HepG2 (cell line): ENCODE results near the gene TBX6. TPM values are rescaled to one million over a fixed set of nuclear protein-coding genes. Genes with fewer than 3 reads are reported as not detected.

Experiments
- FOXJ3 ChIP-seq: sonication (generic); formaldehyde crosslinking; IDR thresholded peaks from 2 replicates; pipeline ENCODE4 v1.4.0; 2020; ENCODE audit warnings: missing genetic modification reagents, mild to moderate bottlenecking, borderline replicate concordance
- HNF4A ChIP-seq: sonication (generic); formaldehyde crosslinking; IDR thresholded peaks from 2 replicates; pipeline ENCODE4 v1.4.0; 2020; ENCODE audit warnings: missing genetic modification reagents
- IRF1 ChIP-seq: sonication (generic); formaldehyde crosslinking; IDR thresholded peaks from 2 replicates; pipeline ENCODE4 v1.4.0; 2020; ENCODE audit warnings: low read depth, mild to moderate bottlenecking, missing genetic modification reagents
- MEIS1 ChIP-seq: sonication (generic); formaldehyde crosslinking; IDR thresholded peaks from 2 replicates; pipeline ENCODE4 v1.9.0; 2021; ENCODE audit warnings: mild to moderate bottlenecking, missing genetic modification reagents, moderate library complexity, borderline replicate concordance
- PAF1 ChIP-seq: IDR thresholded peaks from 2 replicates; pipeline ENCODE4 v1.6.1; 2016; ENCODE audit warnings: missing genetic modification reagents, missing compliant biosample characterization
- TEF ChIP-seq: sonication (generic); formaldehyde crosslinking; IDR thresholded peaks from 2 replicates; pipeline ENCODE4 v1.5.0; 2020; ENCODE audit warnings: missing genetic modification reagents
- TFDP2 ChIP-seq: sonication (generic); formaldehyde crosslinking; IDR thresholded peaks from 2 replicates; pipeline ENCODE4 v1.4.0; 2020; ENCODE audit warnings: missing genetic modification reagents
- U2AF1 ChIP-seq: fragments of 200-400 bp; formaldehyde crosslinking; optimal IDR thresholded peaks from 2 replicates; pipeline ENCODE3; 2017; ENCODE audit warnings: mild to moderate bottlenecking, low read depth, low read length
- ZFP36L1 ChIP-seq: sonication (generic); formaldehyde crosslinking; IDR thresholded peaks from 2 replicates; pipeline ENCODE4 v1.8.0; 2022; ENCODE audit warnings: mild to moderate bottlenecking, missing genetic modification reagents, moderate library complexity
- ZNF234 ChIP-seq: sonication (generic); formaldehyde crosslinking; conservative IDR thresholded peaks from 2 replicates; pipeline ENCODE4 v1.5.1; 2020; ENCODE audit warnings: mild to moderate bottlenecking, missing genetic modification reagents
- ZNF547 ChIP-seq: sonication (generic); formaldehyde crosslinking; IDR thresholded peaks from 2 replicates; pipeline ENCODE4 v1.5.1; 2020; ENCODE audit warnings: mild to moderate bottlenecking, missing genetic modification reagents
- ZNF768 ChIP-seq: sonication (generic); formaldehyde crosslinking; IDR thresholded peaks from 2 replicates; pipeline ENCODE4 v1.4.0; 2020; ENCODE audit warnings: missing genetic modification reagents
- ZSCAN22 ChIP-seq: sonication (generic); formaldehyde crosslinking; IDR thresholded peaks from 2 replicates; pipeline ENCODE4 v1.4.0; 2020; ENCODE audit warnings: mild to moderate bottlenecking, missing genetic modification reagents
- polyA plus RNA-seq, 8 experiments: library from polyadenylated mRNA; depleted of rRNA in 3 of 8; stranded (reverse) in 7 of 8; unstranded in 1 of 8; fragments of >200 nt; fragmentation: Illumina TruSeq in 4 of 8; extraction: Trizol in 4 of 8; gene quantifications; 2 replicates each; pipeline versions ENCODE4 v1.2.1 to v1.2.3, GENCODE V29; 2011 to 2016; ENCODE audit warnings: low read depth in 4 of 8, missing spikeins in 1 of 8, mixed read lengths in 1 of 8; ENCODE audit not compliant: insufficient read depth in 1 of 8
- total RNA-seq, 5 experiments: library from RNA; depleted of rRNA; stranded (reverse); fragments of >200 nt; fragmentation: Illumina TruSeq; extraction: Trizol; gene quantifications; 2 replicates each; pipeline ENCODE4 v1.2.3, GENCODE V29; 2016; ENCODE audit warnings: low read depth in 1 of 5
- TF ChIP-seq, protein P1 (sequence below): sonication (generic); formaldehyde crosslinking; IDR thresholded peaks from 2 replicates; pipeline ENCODE4 v1.9.0; 2021; ENCODE audit warnings: mild to moderate bottlenecking, missing genetic modification reagents
- TF ChIP-seq, protein P2 (sequence below): sonication (generic); formaldehyde crosslinking; IDR thresholded peaks from 2 replicates; pipeline ENCODE4 v1.9.0; 2022; ENCODE audit warnings: low read depth, missing genetic modification reagents

The TBX6 gene
- total and polyA plus RNA-seq, 2 of the 13 experiments (the other 11 are each of a cell fraction or from before 2014, with no cell fraction given) = 0.24 to 0.42 TPM

DNA sequence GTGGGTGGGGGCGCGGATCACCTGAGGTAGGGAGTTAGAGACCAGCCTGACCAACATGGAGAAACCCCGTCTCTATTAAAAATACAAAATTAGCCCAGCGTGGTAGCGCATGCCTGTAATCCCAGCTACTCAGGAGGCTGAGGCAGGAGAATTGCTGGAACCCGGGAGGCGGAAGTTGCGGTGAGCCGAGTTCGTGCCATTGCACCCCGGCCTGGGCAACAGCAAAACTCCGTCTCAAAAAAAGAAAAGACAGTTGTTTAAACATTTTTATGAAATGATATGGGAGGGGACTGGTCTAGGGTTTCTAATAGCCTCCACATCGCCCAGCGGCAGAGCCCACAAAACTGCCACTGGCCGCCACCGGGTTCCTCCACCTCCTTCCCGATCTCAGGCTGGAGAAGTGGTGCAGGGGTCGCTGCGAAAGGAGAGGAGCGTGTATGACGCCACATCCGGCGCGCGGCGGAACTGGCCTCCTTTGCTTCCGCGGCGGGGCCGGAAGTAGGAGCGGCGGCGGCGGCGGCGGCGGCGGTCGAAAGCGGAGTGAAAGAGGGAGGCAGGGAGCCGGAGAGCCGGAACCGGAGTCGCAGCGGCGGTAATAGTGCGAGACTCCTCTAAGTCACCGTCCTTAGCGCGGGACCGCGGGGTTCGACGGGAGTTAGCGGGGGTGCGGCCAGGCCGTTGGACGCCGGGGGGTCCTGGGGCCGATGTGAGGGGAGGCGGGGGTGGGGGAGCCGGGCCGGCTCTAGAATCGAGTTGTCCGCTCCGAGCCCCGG lies 16.0 kb downstream of the TBX6 start, which contains the start of gene PPP4C (continued):
- no peak for TF ChIP-seq HNF4A (CRISPR knock-in tag)
- TF ChIP-seq FOXJ3 (CRISPR knock-in tag) = no peak
- no peak for TF ChIP-seq TEF (CRISPR knock-in tag)
- peak; percentile 75; the same call in 1 of the 2 replicates for TF ChIP-seq ZNF547 (CRISPR knock-in tag)
- peak; percentile 44 for TF ChIP-seq TFDP2 (CRISPR knock-in tag)
- TF ChIP-seq, protein P1, sequence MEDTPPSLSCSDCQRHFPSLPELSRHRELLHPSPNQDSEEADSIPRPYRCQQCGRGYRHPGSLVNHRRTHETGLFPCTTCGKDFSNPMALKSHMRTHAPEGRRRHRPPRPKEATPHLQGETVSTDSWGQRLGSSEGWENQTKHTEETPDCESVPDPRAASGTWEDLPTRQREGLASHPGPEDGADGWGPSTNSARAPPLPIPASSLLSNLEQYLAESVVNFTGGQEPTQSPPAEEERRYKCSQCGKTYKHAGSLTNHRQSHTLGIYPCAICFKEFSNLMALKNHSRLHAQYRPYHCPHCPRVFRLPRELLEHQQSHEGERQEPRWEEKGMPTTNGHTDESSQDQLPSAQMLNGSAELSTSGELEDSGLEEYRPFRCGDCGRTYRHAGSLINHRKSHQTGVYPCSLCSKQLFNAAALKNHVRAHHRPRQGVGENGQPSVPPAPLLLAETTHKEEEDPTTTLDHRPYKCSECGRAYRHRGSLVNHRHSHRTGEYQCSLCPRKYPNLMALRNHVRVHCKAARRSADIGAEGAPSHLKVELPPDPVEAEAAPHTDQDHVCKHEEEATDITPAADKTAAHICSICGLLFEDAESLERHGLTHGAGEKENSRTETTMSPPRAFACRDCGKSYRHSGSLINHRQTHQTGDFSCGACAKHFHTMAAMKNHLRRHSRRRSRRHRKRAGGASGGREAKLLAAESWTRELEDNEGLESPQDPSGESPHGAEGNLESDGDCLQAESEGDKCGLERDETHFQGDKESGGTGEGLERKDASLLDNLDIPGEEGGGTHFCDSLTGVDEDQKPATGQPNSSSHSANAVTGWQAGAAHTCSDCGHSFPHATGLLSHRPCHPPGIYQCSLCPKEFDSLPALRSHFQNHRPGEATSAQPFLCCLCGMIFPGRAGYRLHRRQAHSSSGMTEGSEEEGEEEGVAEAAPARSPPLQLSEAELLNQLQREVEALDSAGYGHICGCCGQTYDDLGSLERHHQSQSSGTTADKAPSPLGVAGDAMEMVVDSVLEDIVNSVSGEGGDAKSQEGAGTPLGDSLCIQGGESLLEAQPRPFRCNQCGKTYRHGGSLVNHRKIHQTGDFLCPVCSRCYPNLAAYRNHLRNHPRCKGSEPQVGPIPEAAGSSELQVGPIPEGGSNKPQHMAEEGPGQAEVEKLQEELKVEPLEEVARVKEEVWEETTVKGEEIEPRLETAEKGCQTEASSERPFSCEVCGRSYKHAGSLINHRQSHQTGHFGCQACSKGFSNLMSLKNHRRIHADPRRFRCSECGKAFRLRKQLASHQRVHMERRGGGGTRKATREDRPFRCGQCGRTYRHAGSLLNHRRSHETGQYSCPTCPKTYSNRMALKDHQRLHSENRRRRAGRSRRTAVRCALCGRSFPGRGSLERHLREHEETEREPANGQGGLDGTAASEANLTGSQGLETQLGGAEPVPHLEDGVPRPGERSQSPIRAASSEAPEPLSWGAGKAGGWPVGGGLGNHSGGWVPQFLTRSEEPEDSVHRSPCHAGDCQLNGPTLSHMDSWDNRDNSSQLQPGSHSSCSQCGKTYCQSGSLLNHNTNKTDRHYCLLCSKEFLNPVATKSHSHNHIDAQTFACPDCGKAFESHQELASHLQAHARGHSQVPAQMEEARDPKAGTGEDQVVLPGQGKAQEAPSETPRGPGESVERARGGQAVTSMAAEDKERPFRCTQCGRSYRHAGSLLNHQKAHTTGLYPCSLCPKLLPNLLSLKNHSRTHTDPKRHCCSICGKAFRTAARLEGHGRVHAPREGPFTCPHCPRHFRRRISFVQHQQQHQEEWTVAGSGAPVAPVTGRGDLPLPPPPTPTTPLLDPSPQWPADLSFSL (CRISPR knock-in tag) = 0 out of 2 replicates have a peak, but pooled peaks have one; percentile 26
- no peak for TF ChIP-seq ZFP36L1
- TF ChIP-seq ZSCAN22 (CRISPR knock-in tag) = no peak
- TF ChIP-seq ZNF768 (CRISPR knock-in tag) = no peak
- 0 out of 2 replicates have a peak, but pooled peaks have one; percentile 30 for TF ChIP-seq ZNF234 (CRISPR knock-in tag)
- TF ChIP-seq IRF1 (CRISPR knock-in tag) = no peak
- TF ChIP-seq U2AF1 = no peak
- TF ChIP-seq MEIS1 (CRISPR knock-in tag) = no peak
- no peak; the same call in 1 of the 2 replicates for TF ChIP-seq PAF1 (CRISPR knock-in tag)
- TF ChIP-seq, protein P2, sequence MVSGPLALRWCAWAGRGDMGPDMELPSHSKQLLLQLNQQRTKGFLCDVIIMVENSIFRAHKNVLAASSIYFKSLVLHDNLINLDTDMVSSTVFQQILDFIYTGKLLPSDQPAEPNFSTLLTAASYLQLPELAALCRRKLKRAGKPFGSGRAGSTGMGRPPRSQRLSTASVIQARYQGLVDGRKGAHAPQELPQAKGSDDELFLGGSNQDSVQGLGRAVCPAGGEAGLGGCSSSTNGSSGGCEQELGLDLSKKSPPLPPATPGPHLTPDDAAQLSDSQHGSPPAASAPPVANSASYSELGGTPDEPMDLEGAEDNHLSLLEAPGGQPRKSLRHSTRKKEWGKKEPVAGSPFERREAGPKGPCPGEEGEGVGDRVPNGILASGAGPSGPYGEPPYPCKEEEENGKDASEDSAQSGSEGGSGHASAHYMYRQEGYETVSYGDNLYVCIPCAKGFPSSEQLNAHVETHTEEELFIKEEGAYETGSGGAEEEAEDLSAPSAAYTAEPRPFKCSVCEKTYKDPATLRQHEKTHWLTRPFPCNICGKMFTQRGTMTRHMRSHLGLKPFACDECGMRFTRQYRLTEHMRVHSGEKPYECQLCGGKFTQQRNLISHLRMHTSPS = no peak
